Retinal pigment epithelial cell (primary cell): Measurements from ENCODE around the gene SGPL1.

Experiments used
- DNase-seq: peaks from one replicate; pipeline ENCODE4 v3.0.0-alpha.2; 2010; ENCODE audit warnings: low read depth
- H3K4me3 ChIP-seq: 2 replicates; pipeline ENCODE4 v1.5.1; 2011; ENCODE audit warnings: mild to moderate bottlenecking, low read length, control low read depth, moderate library complexity
- TF ChIP-seq, protein P1 (sequence below): conservative IDR thresholded peaks from 2 replicates; pipeline ENCODE4 v1.5.1; 2011; ENCODE audit warnings: low read depth, low read length, control low read depth, inconsistent platforms

The SGPL1 gene

DNA sequence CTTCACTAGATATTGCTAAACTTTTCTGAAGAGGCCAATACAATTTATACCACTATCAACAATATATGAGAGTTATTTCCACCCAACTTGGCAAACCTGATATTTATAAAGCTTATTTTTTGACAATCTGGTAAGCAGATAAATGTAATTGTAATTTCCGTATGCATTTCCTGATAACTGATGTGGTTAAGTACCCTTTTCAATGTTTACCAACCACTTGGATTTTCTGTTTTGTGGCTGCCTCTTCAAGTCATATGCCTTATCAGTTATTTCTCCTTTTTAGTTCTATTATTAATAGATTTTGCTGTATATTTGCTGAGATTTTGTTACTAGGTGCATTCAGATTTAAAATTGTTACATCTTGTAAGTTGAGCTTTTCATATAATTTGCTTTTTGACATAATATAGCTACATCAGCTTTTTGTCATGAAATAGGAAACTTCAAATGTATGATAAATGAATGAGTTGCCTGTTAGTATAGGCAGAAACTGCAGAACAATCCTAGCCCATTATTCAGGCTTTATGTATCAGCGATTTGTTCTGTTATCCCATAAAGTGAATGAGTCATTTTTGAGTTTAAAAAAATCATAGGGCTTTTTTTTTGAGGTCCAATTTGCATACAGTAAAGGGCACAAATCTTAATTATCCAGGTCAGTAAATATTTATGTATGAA, 11.5 kb downstream of the SGPL1 start:
- TF ChIP-seq, protein P1, sequence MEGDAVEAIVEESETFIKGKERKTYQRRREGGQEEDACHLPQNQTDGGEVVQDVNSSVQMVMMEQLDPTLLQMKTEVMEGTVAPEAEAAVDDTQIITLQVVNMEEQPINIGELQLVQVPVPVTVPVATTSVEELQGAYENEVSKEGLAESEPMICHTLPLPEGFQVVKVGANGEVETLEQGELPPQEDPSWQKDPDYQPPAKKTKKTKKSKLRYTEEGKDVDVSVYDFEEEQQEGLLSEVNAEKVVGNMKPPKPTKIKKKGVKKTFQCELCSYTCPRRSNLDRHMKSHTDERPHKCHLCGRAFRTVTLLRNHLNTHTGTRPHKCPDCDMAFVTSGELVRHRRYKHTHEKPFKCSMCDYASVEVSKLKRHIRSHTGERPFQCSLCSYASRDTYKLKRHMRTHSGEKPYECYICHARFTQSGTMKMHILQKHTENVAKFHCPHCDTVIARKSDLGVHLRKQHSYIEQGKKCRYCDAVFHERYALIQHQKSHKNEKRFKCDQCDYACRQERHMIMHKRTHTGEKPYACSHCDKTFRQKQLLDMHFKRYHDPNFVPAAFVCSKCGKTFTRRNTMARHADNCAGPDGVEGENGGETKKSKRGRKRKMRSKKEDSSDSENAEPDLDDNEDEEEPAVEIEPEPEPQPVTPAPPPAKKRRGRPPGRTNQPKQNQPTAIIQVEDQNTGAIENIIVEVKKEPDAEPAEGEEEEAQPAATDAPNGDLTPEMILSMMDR = no peak
- DNase-seq = no peak

GRCh38 chr10:70828923-70829322, 13.2 kb downstream of the SGPL1 start:
- DNase-seq = no peak
- TF ChIP-seq, protein P1 = no peak
- H3K4me3 ChIP-seq = no peak overlapping the region

More for the DNA sequence above, 11.5 kb downstream of the SGPL1 start:
- no peak overlapping the region for H3K4me3 ChIP-seq

DNA sequence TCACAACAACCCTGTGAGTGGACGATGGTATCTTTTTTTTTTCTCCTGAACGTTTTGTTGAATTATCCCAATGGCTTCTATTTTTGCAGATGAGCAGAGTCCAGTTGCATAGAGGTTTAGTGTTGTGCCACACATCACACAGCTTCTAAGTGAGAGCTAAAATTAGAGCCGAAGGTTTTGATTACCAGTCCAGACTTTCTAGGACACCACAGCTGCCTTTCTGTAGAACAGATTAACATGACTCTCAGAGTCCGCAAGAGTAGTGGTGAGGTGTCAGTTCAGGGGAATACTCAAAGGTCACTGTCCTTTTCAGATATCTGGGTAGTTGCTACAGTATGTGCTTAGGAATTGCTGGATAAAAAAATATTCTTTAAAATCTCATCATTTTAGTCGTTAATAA, 13.8 kb downstream of the SGPL1 start:
- no peak for DNase-seq
- H3K4me3 ChIP-seq = no peak overlapping the region
- TF ChIP-seq, protein P1 = no peak

GRCh38 chr10:70830164-70830563, 14.4 kb downstream of the SGPL1 start:
- TF ChIP-seq, protein P1 = no peak
- H3K4me3 ChIP-seq = no peak overlapping the region
- no peak for DNase-seq

DNA sequence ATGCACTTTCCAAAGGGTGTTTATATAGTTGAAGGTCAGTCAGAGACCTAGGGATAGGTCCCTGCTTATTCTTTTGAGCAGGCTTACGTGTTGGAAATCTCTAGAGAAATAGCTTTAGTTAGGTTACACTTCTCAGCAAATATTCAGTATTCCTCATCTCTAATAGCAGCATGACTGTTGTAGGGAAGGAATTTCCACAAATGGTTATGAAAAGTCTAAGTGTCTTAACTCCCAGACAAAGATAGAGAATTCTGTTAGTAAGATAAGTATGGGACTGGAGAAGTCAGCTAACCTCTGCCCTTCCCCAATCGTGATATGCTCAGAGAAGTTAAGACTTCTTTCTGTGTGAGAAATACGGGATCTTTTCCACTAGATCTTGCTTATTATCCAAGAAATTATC, 16.5 kb downstream of the SGPL1 start:
- DNase-seq = no peak
- no peak overlapping the region for H3K4me3 ChIP-seq
- TF ChIP-seq, protein P1 = no peak

DNA sequence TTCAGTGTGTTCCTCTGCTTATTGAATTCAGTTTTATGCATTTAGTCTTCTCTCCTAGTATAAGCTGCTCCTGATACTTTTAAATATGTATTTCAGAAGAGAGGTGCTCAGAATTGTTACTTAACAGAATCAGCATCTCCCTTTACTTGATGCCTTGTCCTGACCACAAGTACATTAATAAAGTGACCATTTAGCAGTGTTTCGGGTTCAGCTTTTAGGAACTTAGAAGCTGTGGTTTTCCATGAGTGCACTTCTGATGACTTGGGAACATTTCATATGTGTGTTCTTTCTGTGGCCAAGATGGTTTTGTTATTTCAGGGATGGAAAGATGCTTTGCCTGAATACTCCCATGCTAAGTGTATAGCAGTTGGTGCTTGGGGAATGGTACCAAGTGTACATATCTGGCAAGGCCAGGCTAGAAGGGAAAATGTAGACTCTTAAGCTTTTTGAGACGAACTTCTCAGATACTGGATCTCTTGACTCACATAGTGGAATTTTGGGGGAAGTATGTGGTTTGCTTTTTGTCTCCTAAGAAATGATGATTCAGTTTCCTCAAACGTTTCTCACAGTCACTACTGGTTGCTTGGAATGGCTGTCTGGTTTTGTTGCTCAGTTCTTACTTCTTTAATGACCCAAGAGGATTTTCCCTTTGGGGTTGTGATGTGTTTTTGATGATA, 17.2 kb downstream of the SGPL1 start:
- TF ChIP-seq, protein P1 = no peak
- no peak overlapping the region for H3K4me3 ChIP-seq
- DNase-seq = no peak

DNA sequence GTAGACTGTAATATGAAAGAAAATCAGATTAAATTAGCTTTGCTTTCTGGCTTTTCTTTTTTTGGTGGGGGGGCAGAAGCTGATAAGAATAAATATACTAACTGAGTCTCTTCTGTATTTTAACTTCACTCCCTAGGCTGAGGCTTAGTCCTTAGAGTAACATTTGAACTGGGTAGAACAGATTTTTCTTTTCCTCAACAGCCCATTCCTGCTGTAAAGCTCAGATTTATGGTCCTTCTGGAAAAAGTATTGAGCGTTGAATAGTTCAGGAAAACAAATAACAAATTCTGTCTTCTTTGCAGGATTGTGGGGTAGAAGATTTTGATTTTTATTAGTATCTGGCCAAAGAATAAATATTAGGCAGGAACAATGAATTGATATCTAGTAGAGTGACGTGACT, 17.9 kb downstream of the SGPL1 start:
- TF ChIP-seq, protein P1 = no peak
- no peak for DNase-seq
- H3K4me3 ChIP-seq = no peak overlapping the region
